GM19023 (cell line): ENCODE measurements around the gene FRMD4B.

ENCODE experiments used
- ATAC-seq: cut with Tn5 transposase; IDR thresholded peaks from one replicate; pipeline ENCODE4 v1.9.1; 2021; ENCODE audit warnings: mild to moderate bottlenecking, moderate library complexity; ENCODE audit not compliant: unreplicated experiment

Gene FRMD4B

DNA sequence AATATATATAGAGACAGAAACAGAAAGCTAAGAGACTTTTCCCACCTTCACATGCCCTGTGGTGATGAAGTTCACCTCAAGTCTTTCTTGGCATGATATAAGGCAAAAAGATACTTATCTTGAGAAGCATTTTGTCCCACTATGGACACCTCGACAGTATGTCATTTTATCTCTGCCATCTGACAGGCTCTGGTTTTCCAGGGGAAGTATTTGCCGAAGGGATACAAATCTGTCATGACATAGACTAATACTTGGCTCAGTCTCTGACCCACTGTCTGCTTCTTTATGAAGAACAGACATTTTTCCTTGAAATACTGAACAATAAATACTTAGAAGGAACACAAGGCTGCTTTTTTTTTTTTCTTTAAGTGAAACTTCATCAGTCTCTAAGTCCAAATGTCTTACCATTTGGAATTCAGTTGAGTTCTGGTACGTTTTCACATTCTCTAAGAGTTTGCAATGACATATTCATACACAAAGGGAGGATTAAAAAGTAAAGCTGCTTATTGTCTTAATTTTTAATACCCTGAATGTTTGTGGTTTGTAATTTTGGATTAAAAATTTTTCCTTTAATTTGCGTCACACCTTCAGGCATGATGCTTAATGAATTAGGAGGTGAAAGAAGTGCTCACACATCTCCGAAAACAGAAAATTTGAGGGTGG is 175.7 kb downstream of the FRMD4B start:
- ATAC-seq, result no peak

DNA sequence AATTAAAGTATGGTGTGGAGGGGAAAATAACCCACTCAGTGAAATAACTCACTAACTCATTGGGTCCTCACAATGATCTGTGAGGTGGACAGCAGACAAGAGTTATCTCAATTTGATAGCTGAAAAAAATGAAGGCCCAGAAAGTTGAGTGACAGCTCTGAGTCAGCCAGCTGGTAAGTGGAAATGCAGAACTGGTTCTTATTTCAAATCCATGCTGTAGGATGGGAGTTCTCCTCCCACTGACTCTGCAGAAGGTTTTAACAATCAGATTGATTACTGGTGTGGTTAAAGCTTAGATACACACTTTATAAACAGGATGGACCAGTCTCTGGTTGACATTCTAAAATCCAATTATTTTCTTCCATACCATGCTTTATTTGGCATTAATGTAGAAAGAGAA is 176.5 kb downstream of the FRMD4B start:
- ATAC-seq, result no peak

DNA sequence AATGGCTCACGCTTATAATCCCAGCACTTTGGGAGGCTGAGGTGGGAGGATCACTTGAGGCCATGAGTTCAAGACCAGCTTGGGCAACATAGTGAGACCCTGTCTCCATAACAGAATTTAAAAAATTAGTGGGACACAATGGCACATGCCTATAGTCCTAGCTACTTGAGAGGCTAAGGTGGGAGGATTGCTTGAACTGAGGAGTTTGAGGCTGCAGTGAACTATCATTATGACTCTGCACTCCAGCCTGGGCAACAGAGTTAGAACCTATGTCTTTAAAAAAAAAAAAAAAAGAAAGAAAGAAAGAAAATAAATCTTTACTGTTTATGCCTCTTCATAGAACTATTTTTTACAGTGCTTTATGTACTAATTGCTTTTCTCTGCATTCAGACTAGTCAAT is 178.9 kb downstream of the FRMD4B start:
- ATAC-seq, result no peak

DNA sequence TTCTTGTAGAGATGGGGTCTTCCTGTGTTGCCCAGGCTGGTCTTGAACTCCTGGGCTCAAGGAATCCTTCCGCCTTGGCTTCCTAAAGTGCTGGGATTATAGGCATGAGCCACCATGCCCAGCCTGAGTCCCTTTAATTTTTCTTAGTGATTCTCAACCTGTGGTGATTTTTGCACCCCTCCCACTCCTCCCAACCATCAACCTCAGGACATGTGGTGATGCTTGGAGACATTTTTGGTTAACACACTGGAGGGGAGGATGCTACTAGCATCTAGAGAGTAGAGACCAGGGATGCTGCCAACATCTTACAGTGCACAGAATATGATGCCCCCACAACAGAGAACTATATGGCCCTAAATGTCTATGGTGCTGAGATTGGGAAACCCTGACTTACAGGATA is 180.5 kb downstream of the FRMD4B start:
- ATAC-seq, result no peak

DNA sequence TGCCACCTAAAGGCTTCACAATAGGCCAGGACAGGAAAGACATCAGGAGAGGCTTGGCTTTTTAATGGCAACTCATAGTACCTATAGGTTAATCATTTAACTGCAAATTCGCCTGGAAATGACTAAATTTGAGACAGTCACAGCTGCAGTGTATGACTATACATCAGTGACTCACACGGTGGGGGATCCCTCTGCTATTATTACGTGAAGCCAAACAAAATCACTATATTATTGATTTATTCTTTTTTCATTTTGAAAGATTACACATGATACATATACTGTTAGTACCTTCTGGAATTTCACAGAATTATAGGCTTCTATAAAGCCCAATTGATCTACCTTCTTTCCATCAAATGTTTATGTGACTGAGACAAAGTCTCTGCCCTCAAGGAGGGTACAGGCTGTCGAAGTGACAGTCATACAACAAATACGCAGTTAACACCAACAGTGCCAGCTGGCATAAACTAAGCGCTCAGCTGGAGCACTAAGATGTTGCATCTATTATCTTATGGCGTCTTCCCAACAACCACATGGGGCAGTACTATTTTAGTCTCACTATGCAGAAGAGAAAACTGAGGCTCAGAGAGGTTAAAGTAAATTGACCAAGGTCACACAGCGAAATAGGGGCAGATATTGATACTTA is 181.5 kb downstream of the FRMD4B start:
- peak; percentile 82 for ATAC-seq

DNA sequence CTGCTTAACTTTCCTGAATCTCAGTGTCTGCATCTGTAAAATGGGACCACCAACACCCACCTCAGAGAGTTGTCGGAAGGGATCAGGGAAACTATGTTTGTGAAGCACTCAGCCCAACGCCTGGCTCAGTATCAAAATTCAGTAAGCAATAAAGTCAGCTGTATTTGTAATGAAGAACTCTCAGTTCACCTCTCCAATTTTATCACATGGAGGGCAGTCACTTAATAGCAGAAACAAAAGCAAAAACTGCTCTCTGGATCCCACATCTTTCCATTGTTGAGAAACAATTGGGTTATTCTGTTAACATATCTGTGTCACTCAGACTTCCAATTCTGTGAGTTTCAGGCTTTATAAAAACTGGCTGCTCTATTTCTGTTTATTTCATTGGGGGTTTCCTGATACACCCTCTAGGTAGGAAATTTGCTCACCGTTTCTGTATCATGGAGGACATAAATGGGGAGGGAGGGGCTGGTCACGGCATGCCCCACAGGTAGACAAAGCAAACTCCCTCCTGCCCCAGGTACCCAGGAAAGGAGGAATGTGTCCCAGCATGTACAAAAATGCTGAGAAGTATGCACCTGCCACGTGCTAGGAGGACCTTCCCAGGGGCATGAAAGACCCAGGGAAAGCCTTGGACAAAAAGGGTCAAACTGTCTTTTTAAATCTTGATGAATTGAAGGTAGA is 182.1 kb downstream of the FRMD4B start:
- peak; percentile 18 for ATAC-seq

DNA sequence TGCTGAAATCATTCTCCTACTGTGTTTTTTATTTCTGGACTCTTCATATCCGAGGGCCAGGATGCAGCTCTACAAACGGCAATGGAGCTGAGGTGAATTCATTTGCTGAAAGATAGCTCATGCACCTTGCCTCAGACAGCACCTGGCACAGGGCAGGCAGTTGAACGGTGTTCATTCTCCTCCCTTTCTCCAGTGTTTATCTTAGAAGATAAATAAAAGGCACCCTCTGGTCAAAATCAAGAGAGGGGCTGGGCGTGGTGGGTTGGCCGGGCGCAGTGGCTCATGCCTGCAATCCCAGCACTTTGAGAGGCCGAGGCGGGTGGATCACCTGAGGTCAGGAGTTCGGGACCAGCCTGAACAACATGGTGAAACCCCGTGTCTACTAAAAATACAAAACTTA is 184.2 kb downstream of the FRMD4B start:
- ATAC-seq, result no peak

DNA sequence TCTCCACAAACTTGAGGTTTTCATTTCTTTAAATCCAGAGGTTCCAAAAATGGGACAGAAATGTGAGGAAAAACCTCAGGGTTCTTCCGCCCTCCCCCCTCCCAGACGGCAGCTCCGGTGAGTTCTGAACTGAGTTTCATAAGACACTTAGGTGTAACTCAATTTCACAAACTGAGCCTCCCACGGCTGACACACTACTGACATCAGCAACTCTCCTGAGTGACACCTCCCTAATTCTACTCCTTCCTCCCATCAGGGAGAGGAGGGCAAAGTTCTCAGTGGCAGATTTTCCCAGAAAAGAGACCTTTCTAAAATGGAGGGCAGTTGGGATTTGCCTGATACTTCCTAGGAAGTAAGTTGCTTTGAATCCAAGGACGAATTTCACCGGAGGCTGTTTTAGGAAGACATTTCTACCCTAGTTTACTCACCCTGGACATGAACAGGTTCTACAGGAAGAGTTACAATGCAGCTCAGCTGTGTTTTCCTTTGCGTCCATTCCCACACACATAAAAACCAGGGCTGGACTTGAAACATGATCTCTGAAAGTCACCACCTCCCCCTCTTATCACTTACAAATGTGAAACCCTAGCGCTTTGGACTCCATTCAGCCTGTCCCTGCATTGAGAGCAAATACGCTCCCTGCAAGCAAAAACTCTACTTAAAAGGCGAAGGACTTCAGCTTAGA is 185.4 kb downstream of the FRMD4B start:
- ATAC-seq, result no peak

DNA sequence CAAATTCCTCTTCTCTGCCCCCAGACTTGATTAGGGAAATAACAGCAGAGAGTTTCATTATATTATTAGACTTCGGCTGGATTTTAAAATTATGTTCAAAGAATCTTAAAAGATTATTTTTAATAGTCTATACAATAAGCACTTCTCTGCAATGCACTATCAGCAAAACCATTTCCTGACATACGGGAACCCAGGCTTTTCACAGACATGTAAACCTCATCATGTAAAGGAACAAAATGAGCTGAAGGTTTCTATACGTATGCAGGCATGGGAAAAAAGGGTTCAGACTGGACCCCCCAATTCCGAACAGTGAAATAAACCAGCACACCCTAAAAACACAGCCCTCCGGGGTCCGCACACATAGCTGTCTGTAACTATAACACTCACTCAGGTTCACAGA is 185.9 kb downstream of the FRMD4B start:
- ATAC-seq, result no peak

DNA sequence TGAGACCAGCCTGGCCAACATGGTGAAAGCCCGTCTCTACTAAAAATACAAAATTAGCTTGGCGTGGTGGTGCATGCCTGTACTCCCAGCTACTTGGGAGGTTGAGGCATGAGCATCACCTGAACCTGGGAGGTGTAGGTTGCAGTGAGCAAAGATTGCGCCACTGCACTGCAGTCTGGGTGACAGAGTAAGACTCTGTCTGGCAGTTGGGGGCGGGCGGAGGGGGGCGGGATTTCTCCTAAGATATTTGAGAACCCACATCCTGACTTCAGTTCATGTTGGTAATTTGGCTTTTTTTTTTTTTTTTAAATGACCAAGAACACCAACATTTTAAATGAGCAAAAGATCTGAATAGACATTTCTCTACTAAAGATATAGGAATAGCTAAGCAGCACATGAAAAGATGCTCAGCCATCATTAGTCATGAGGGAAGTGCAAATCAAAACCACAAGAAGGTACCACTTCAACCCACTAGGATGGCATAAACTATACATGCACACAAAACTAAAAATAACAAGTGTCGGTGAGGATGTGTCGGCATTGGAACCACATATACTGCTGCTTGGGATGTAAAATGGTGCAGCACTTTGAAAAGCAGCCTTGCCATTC is 187.9 kb downstream of the FRMD4B start:
- no peak for ATAC-seq

DNA sequence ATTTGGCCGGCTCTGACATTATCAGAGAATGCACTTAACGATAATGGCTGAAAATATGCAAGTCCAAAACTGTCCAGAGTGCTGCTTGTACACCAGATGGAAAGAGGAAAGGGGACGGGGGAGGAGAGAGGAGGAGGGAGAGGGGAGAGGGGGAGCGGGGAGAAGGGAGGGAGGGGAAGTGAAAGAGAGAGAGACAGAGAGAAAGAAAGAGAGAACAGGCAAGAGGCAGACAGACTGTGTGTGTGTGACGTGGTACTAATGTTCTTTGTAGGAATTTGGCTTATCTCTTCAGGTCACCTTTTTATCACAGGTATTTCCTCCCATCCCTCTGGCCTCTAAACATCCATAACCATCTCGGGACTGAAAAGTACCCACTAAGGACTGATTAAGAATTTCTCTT is 188.4 kb downstream of the FRMD4B start:
- no peak for ATAC-seq

DNA sequence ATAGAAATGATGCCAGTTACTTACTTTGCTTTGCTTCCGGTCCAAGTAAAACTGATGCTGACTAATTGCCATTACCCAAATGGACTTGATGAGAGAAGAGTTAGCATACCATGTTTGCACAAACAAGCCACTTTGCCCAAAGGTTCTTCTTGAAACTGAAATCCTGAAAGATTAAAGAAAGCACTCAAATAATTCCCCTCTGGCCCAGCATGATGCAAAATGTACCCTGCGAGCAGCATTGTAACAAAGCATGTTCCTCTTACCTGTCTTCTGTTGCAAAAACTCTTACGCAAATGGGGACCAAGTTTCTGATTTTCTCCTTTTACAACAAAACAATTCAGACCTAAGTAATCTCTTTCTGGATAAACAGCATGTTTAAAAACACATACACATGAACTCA is 189.0 kb downstream of the FRMD4B start:
- no peak for ATAC-seq

DNA sequence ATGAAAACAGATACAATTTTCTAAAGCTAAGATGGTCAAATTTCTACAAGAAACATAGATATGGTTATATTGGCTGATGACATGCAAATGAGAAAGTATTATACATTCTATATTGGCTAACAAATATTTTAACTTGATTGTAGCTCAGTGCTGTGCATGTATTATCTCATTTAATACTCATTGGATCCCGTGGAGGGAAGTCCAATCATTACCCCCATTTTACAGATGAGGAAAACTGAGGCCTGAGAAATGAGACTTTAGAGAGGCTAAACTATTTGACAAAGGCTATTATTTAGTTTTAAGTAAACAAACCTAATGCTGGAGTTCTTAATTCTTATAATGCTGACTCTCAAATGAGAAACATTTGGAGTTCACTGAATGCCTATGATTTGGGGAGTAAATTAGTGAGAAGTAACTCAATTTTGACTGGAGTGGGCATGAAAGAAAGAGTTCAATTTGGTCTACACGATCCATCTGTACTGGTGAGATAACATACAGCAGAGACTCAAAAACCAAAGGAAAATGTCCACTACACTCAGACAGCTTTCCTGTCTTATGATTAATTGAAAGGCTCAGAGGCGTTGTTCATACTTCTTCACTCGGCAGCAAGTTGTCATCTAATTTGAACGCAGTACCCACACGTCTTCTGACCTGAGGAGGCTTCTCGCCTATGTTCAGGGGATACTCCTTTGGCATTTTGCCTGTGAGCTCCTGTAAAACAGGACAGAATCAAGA is 191.3 kb downstream of the FRMD4B start:
- no peak for ATAC-seq

DNA sequence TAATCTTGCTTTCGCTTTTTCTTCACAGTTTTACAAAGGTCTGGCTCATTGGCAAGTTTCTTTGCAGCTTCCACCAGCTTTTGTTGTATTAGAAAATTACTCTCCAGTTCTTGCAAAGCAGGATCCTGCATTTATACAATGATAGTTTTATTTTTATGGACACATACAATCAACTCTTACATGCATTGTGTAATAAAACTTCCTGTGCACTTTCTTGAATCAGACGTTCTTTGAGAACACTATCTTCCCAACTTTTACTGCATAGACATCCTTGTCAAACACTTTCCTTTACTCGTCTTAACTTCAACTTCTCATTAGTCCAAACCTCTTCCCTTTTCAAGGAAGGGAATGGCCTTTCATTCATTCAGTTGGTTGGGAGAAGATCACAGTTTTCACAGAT is 192.1 kb downstream of the FRMD4B start:
- ATAC-seq, result no peak

DNA sequence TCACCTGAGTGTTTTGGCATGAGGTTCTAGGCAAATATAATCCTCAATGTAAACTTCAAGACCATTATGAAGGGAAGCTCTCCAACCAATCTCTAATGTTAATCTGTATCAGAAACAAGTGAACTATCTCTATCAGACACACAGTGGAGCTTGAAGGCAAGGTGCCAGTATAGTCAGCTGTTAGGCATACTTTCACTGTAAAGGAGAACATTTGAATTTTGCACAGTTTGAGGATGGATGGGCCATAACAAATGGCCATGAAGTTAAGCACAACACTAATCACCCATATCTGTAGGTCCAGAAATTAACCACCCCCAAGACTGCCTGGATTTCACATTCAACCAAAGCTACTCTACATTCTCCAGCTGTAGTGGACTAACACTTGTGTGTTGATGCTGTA is 194.4 kb downstream of the FRMD4B start:
- no peak for ATAC-seq

DNA sequence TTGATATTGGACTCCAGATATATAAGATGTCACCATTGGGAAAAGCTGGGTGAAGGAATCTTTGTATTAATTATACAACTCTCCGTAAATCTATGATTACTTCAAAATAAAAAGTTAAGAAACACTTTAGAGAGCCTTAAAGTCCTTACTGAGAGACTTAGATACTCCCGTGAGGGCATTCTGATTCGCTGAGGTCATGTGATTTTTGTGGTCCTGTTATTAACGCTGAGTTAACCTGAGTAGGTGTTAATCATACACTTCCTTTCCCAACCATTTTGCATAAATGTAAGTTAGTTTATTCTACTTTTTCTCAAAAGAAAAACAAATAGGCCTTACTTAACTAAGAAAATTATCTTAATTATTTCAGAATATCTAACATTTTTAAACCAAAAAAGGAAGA is 196.4 kb downstream of the FRMD4B start:
- no peak for ATAC-seq

DNA sequence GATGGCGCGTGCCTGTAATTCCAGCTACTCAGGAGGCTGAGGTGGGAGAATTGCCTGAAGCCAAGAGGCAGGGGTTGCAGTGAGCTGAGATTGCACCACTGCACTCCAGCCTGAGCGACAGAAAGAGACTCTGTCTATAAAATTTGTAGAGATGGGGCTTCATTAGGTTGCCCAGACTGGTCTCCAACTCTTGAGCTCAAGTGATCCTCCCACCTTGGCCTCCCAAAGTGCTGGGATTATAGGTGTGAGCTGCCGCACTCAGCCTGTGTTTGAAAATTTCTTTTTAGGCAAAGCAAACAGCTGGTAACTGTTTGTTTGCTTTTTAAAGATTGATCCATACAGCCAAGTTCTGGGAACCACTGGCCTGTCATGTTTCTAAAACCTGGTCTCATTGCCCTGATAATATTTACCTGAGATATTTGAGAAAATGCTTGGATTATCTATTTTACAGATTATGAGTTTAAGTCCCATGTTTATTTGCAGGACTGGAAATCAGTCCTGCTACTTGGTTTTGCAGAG is 199.3 kb downstream of the FRMD4B start:
- no peak for ATAC-seq

DNA sequence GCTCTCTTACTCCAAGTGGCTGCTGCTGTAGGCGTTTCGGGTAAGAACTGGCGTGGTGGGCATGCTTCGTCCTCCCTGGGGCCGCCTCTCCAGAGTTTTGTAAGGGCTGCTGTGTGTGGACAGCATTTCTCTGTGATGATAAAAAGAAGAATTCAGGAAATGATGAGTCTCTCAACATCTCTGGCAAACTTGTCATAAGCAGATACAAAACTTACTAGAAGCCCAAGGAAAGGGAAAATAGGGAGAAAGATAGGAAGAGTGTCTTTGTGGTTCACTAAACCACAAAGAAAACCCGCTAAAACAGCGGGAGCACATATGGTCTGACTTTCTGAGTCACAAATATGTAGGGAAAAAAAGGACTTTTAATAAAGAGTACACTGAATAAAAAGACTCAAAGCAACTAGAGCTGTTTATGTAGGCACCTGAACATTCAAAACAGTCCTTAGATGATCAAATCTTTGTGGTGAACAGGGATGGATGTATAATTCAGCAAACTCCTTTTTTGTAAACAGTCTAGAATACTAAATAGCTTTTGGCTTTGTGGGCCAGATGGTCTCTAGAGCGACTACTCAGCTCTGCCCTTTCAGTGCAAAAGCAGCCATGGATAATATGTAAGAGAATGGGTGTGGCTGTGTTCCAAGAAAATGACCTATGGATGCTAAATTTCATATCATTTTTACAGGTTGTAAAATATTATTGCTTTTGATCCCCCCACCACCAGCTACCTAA is 203.1 kb downstream of the FRMD4B start:
- ATAC-seq, result no peak

DNA sequence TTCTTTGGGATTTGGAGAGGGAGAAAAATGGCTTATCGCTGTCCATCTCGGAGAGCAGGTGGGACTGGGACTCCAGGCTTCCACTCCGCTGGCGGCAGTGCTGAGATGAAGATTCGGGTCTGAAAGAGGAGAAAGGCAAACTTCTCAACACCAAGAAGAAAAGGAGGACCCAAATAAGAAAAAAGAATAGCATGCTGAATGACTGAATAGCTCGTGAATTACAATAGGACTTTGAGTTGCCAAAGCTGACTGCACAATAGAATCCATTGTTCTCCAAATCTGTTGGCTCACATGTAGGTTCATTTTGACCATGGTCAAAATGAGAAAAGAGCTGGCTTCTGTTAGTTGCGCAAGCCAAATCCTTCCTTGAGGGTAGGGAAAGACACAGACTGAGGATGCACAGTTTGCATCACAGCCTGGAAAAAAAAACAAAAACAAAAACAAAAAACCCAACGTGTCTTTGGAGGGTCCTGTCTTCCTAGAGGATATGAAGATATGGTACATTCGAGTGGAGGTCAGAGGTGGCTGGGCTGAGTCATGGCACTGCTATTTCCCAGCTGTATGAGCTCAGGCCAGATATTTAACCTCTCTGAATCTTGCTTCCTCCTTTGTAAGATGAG is 204.2 kb downstream of the FRMD4B start:
- ATAC-seq, result no peak
